Smooth muscle cell (in vitro differentiated cells): ENCODE data around the gene EYA2. TPM values are rescaled to one million over a fixed set of nuclear protein-coding genes. Genes with fewer than 3 reads are reported as not detected.

ENCODE experiments used
- DNase-seq: peaks from one replicate; lab custom pipeline; 2025; ENCODE audit not compliant: unreplicated experiment; lab: John Stamatoyannopoulos, UW
- H2AFZ ChIP-seq: fragments of 200-600 bp; sonication (generic); 2 replicates; pipeline ENCODE4 v1.6.0; 2016; ENCODE audit warnings: antibody characterized with exemption, low read depth, mild to moderate bottlenecking
- H3F3A ChIP-seq: fragments of 200-600 bp; sonication (generic); 2 replicates; pipeline ENCODE4 v1.6.0; 2017; ENCODE audit warnings: antibody characterized with exemption, low read depth
- H3K27ac ChIP-seq: fragments of 200-600 bp; sonication (generic); 2 replicates; pipeline ENCODE4 v1.5.1; 2016; ENCODE audit warnings: low read depth, mild to moderate bottlenecking
- H3K27me3 ChIP-seq: fragments of 200-600 bp; sonication (generic); 2 replicates; pipeline ENCODE4 v1.6.1; 2016; ENCODE audit warnings: low read depth, mild to moderate bottlenecking
- H3K36me3 ChIP-seq: fragments of 200-600 bp; sonication (generic); 2 replicates; pipeline ENCODE4 v1.5.1; 2016; ENCODE audit warnings: low read depth
- H3K4me1 ChIP-seq: fragments of 200-600 bp; sonication (generic); 2 replicates; pipeline ENCODE4 v1.5.1; 2016; ENCODE audit warnings: low read depth
- H3K4me2 ChIP-seq: fragments of 200-600 bp; sonication (generic); 2 replicates; pipeline ENCODE4 v1.6.0; 2016; ENCODE audit warnings: mild to moderate bottlenecking
- H3K4me3 ChIP-seq: fragments of 200-600 bp; sonication (generic); 2 replicates; pipeline ENCODE4 v1.5.1; 2016; ENCODE audit warnings: mild to moderate bottlenecking
- H3K79me2 ChIP-seq: fragments of 200-600 bp; sonication (generic); 2 replicates; pipeline ENCODE4 v1.6.0; 2016; ENCODE audit warnings: low read depth, mild to moderate bottlenecking
- H3K9ac ChIP-seq: fragments of 200-600 bp; sonication (generic); 2 replicates; pipeline ENCODE4 v1.6.0; 2016; ENCODE audit warnings: low read depth
- H3K9me3 ChIP-seq: fragments of 200-600 bp; sonication (generic); replicated peaks from 2 replicates; pipeline ENCODE4 v1.5.1; 2016; ENCODE audit warnings: low read depth
- H4K20me1 ChIP-seq: fragments of 200-600 bp; sonication (generic); 2 replicates; pipeline ENCODE4 v1.6.0; 2016; ENCODE audit warnings: low read depth
- WGBS: methylation state at CpG from one replicate; pipeline ENCODE4 v1.1.7; 2016; ENCODE audit warnings: low lambda C conversion rate; 5-methylcytosine and 5-hydroxymethylcytosine counted together
- polyA plus RNA-seq: library from polyadenylated mRNA; unstranded; fragments of >200 nt; fragmentation: Nextera tagmentation; extraction: Ambion mirVana; gene quantifications from 2 replicates; pipeline ENCODE4 v1.2.1, GENCODE V29; 2016
- total RNA-seq: library from RNA; depleted of rRNA; stranded (reverse); fragments of >200 nt; gene quantifications from 2 replicates; pipeline ENCODE4 v1.2.3, GENCODE V29; 2014
- TF ChIP-seq, protein P1 (sequence below): fragments of 200-600 bp; sonication (generic); IDR thresholded peaks from 2 replicates; pipeline ENCODE4 v1.5.1; 2017; ENCODE audit warnings: borderline replicate concordance, mild to moderate bottlenecking, antibody characterized with exemption; ENCODE audit not compliant: insufficient read depth, poor library complexity, severe bottlenecking

Gene EYA2
- total and polyA plus RNA-seq, 2 experiments from 2014 or later = 0.98 to 1.3 TPM

DNA sequence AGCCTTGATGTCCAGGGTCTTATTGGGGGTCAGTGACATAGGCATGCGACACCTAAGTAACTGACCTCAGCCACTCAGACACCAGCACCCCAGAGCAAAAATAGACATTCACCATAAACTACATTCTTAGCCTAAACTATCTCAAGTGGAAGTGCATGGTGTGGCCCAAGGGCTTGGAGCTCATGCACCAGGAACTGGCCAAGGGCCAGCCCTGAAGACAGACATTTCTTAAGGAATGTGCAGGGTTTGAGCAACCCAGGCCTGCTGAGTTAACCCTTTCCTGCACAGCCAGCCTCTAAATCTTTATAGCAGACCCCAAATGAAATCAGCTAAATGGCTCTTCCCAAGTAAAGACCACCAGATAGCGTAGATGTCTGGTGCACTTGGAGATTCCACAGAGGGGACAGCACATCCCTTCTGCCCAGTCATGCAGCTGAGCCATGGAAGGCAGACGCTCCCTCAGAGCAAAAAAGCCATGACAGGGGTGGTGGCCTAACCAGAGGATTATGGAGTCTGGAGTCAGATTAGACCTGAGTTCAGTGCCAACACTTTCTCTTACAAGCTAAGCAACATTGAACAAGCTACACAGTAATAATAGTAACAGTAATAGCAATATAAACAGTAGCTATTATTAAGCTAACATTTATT, 239.3 kb downstream of the EYA2 start:
- Histone ChIP-seq H3K4me2 (peak overlapping the region; percentile 4), H3K27ac (peak overlapping the region; percentile 20), H3K79me2 (no peaks in the 10 kb centered on the region), H4K20me1 (no peaks in the 10 kb centered on the region), H3K36me3 (no peaks in the 10 kb centered on the region), H3K4me3 (no peak overlapping the region), H3K9me3 (no peaks in the 10 kb centered on the region), H3K9ac (no peak overlapping the region), H3K27me3 (no peaks in the 10 kb centered on the region), H3F3A (no peaks in the 10 kb centered on the region), H2AFZ (no peak overlapping the region), H3K4me1 (peaks cover 9% of the 10 kb centered on the region)
- WGBS = 61% methylated on average over 3 of the region's 3 CpGs
- TF ChIP-seq, protein P1, sequence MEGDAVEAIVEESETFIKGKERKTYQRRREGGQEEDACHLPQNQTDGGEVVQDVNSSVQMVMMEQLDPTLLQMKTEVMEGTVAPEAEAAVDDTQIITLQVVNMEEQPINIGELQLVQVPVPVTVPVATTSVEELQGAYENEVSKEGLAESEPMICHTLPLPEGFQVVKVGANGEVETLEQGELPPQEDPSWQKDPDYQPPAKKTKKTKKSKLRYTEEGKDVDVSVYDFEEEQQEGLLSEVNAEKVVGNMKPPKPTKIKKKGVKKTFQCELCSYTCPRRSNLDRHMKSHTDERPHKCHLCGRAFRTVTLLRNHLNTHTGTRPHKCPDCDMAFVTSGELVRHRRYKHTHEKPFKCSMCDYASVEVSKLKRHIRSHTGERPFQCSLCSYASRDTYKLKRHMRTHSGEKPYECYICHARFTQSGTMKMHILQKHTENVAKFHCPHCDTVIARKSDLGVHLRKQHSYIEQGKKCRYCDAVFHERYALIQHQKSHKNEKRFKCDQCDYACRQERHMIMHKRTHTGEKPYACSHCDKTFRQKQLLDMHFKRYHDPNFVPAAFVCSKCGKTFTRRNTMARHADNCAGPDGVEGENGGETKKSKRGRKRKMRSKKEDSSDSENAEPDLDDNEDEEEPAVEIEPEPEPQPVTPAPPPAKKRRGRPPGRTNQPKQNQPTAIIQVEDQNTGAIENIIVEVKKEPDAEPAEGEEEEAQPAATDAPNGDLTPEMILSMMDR = no peak
- DNase-seq = no peak

DNA sequence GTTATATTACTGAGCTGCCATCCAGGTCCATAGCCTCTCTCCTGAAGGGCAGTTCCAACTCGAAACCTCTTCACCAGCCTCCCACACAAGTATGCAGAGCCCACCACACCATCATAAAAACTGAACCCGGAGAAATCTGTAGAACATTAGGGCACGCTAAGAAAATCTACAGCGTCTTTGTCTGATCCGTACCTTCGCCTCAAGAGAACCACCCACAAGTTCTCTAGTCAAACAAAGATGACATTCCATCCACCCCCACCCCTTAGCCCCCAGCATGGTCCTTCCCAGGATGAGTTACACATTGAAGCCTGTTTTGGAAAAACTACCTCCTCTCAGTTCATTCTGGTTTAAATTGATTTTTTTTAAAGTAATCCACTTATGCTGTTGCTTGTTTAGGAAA, 242.1 kb downstream of the EYA2 start:
- H3K4me2 ChIP-seq = no peak overlapping the region
- peak overlapping the region; percentile 24 for H3K27ac ChIP-seq
- H4K20me1 ChIP-seq = no peaks in the 10 kb centered on the region
- H3K36me3 ChIP-seq = no peaks in the 10 kb centered on the region
- no peaks in the 10 kb centered on the region for H3K9me3 ChIP-seq
- 40% methylated on average over 6 of the region's 6 CpGs for WGBS
- H3K4me3 ChIP-seq = no peak overlapping the region
- no peaks in the 10 kb centered on the region for H3K27me3 ChIP-seq
- TF ChIP-seq, protein P1 = no peak
- no peak for DNase-seq
- H3F3A ChIP-seq = no peaks in the 10 kb centered on the region
- peaks cover 9% of the 10 kb centered on the region for H3K4me1 ChIP-seq
- no peak overlapping the region for H3K9ac ChIP-seq
- H2AFZ ChIP-seq = peak overlapping the region; percentile 8
- H3K79me2 ChIP-seq = no peaks in the 10 kb centered on the region

DNA sequence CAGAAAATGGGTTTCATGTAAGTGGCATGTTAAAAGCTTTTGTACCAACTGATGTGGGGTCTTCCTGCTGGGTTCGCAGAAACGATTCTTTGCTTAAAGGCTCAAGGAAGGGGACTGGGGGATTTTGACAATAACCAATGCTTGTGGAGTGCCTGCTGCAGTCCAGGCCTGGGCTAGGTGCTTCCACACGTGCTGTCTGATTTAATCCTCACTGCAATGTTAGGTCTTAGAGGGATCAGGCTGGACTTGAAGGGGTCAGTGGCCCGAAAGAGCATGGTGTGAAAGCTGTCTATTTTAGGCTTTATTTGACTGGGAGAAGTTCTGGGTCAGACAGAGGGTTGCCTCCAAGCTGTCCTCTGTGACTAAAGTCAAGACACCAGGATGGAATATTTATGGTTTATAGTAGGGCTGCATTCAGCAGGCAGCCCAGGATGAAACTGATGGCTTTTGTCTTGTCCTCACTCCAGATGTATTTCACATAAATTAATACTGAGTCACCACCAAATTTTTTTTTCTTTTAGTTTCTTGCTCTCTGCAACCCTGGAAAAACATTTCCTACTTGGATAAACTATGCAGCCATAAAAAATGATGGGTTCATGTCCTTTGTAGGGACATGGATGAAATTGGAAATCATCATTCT, 242.7 kb downstream of the EYA2 start:
- Histone ChIP-seq H3K27ac (peak overlapping the region; percentile 24), H4K20me1 (no peaks in the 10 kb centered on the region), H3K27me3 (no peaks in the 10 kb centered on the region), H3K36me3 (no peaks in the 10 kb centered on the region), H3K9ac (no peak overlapping the region), H3K4me2 (peak overlapping the region; percentile 54), H3K4me1 (peaks cover 9% of the 10 kb centered on the region), H3K4me3 (no peak overlapping the region), H3F3A (no peaks in the 10 kb centered on the region), H2AFZ (peak overlapping the region; percentile 8), H3K79me2 (no peaks in the 10 kb centered on the region), H3K9me3 (no peaks in the 10 kb centered on the region)
- DNase-seq = no peak
- WGBS = 63% methylated on average over 4 of the region's 4 CpGs
- TF ChIP-seq, protein P1 = no peak
